ENCODE data around the gene MTA1.

Gene MTA1

GRCh38 chr14:105388110-105388951 is 31.3 kb upstream of the MTA1 start:
- no peak for DNase-seq

- DNase-seq, result no peak
These were observed 30.7 kb upstream of the MTA1 start for GRCh38 chr14:105388976-105389375.

GRCh38 chr14:105389534-105389933 is 30.1 kb upstream of the MTA1 start:
- DNase-seq, result no peak

- no peak for DNase-seq
These were observed 29.4 kb upstream of the MTA1 start for GRCh38 chr14:105389976-105390848.

GRCh38 chr14:105390849-105391500 is 28.7 kb upstream of the MTA1 start:
- DNase-seq, result no peak

GRCh38 chr14:105391541-105391940 is 28.1 kb upstream of the MTA1 start:
- DNase-seq, result no peak

- DNase-seq, result no peak
These were observed 27.2 kb upstream of the MTA1 start for GRCh38 chr14:105392131-105393090.

- no peak for DNase-seq
These were observed 26.5 kb upstream of the MTA1 start for GRCh38 chr14:105393151-105393550.

GRCh38 chr14:105394714-105395537 is 24.7 kb upstream of the MTA1 start:
- DNase-seq, result no peak

- DNase-seq, result no peak
These were observed 24.1 kb upstream of the MTA1 start for GRCh38 chr14:105395538-105395854.

- no peak for DNase-seq
These were observed 22.2 kb upstream of the MTA1 start for GRCh38 chr14:105397350-105397931.

GRCh38 chr14:105398044-105398725 is 21.4 kb upstream of the MTA1 start, which contains the start of gene TEX22:
Gene TEX22, plus strand, starts transcription at chr14:105398538. Its CDS starts 803 bp downstream, at chr14:105399341.
- peak; percentile 96 to 97 for DNase-seq

- DNase-seq, result peak in 1 of 2 donors; percentile 66
These were observed 20.7 kb upstream of the MTA1 start for GRCh38 chr14:105398726-105399465.

GRCh38 chr14:105399466-105399775 is 20.2 kb upstream of the MTA1 start:
- DNase-seq, result no peak

GRCh38 chr14:105400016-105400415 is 19.6 kb upstream of the MTA1 start:
- DNase-seq, result no peak

GRCh38 chr14:105401699-105402098 is 17.9 kb upstream of the MTA1 start:
- DNase-seq, result no peak

- no peak for DNase-seq
These were observed 11.0 kb upstream of the MTA1 start for GRCh38 chr14:105408592-105408991.

GRCh38 chr14:105409364-105409763 is 10.3 kb upstream of the MTA1 start:
- no peak for DNase-seq

- DNase-seq, result no peak
These were observed 9.0 kb upstream of the MTA1 start for GRCh38 chr14:105410642-105411016.
